NCI-H1105 (cell line): Measurements from ENCODE around the gene STMN1.

ENCODE experiments used
- DNase-seq: peaks from one replicate; lab custom pipeline; 2025; lab: John Stamatoyannopoulos, UW

Gene STMN1

DNA sequence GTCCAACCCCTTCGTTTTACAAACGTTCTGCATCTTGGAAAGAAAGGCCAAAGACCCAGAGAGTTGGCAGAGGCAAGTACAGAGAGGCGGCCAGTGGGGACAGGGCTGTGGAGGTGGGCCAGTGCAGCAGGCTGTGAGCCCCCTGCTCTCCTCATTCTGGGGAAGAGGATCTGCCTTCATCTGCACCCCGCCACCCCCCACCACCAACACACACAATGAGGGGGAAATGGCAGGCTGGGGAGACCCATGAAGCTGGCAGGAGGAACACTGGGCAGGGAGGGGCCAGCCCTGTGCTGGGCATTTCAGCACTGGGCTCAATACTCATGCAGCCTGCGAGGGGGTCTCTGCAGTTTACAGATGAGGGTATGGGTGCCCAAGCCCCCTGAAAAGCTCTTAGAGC lies 14.6 kb downstream of the STMN1 start:
- no peak for DNase-seq

DNA sequence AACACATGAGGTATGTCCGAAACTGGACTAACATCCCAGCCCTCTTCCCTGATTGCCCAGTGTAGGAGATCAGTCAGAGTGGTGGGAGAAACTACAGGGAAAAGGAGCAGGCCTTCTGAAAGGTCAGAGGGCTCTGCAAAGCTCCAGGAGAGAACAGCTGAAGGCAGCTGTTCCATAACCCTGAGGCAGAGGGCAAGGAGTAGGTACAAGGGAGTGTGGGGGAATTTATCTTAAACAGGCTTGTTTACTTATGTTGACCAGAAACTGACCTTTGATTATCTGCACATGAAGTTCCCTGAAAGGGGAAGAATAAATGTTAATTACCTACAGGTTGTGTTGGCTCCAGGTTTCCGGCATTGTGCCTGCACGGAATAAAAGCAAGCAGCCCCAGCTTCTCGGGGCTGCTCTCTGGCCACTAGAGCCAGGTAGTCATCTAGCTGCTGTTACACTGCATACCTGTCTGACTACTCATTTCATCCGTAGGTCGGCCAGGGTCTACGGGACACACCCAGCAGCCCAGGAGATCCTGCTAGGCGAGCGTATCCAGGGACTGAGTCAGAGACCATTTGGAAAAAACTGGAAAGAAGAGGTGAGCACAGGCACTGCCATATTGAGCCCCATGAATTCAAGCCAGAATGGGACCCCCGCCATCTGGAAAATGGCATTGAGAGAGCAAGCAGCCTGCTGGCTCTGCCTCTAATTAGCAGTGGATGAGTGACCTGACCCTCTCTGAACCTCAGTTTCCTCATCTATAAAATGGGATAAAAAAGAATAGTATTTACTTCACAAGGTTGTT lies 15.8 kb downstream of the STMN1 start:
- no peak for DNase-seq

DNA sequence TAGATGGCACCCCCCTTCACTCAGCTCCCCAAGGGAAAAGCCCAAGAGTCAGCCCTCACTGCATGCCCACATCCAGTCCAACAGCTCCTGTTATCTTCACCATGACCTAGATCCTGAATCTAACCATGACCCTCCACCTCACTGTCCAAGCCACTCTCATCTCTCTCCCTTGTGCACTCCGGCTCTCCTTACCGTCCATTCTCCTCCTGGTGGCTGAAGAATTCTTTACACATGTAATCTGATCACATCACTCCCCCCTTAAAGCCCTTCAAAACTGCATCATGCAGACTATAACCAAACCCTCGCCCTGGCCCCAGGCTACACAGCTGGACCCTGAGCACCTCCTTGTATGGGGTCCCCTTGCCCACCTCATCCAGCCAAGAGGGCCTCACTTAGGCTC lies 16.7 kb downstream of the STMN1 start:
- no peak for DNase-seq

DNA sequence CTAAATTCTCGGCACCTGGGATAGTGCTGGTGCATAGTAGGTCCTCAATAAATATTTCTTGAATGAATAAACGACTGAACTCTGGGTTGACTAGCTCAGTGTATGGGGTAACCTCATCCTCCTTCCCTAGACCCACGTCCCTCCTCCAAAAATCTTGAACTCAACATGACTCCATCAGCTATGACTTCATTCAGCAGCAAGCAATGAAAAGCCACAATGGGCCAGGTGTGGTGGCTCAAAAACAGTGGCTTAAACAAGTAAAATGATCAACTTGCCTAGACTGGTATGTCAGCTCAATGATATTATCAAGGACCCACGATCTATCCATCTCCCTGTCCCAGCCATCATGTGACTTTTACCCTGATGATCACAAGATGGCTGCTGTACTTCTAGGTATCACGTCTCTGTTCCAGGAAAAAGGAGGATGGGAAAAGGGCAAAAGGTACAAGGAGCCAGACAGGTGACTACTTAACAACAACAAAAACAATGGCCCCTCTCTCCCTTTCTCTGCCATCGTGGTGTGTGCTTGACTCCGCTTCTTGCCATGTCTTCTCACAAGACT lies 17.7 kb downstream of the STMN1 start:
- no peak for DNase-seq

DNA sequence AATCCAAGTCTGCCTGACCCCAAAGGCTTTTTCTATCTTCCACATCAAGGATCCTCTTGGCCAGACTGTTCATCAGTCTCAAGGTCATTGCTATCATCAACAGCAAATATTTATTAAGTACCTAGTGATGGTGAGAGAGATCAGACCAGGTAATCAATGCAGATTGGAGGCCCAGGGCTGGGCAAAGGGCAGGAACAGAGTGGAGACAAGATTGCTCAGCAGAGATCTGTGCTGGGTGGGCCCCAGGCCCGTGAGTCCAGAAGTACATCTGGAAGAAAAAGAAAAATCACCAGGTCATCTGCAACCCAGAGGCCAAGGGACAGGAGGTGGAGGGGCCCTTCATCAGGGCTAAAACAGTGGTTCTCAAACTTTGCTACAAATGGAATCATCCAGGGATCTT lies 20.6 kb downstream of the STMN1 start:
- no peak for DNase-seq

DNA sequence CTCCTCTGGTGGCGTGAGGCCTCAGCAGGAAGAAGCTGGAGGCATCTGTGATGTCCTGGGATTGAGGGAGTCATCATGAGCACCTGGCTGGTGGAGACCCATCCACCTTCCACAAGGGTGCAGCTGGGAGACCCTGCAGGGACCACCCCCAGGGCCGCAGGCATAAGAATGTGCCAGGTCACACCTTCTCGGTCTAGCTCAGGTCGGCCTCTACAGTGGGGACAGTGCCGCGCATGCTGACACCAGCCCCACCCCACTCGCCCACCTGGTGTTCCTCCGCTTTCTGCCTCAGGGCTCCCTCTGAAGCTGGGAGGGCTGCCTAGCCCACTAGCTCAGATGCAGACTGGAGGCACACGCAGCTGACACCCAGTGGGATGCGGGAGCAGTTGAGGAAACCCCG lies 25.0 kb downstream of the STMN1 start:
- no peak for DNase-seq

DNA sequence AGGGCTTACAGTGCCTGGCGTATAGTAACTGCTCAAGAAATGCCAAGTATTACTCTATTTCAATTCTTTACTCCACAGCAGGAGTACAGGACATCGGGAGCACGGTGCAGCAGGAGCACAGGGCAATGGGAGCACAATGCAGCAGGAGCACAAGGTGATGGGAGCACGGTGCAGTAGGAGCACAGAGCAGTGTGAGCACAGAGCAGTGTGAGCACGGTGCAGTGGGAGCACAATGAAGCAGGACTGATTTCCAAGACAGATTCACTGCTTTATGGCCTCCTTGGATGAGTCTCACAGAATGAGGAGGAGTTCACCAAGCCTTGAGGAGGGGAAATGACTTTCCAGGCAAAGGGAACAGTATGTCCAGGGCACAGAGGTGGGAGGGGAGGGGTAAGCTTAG lies 25.7 kb downstream of the STMN1 start:
- DNase-seq = no peak

DNA sequence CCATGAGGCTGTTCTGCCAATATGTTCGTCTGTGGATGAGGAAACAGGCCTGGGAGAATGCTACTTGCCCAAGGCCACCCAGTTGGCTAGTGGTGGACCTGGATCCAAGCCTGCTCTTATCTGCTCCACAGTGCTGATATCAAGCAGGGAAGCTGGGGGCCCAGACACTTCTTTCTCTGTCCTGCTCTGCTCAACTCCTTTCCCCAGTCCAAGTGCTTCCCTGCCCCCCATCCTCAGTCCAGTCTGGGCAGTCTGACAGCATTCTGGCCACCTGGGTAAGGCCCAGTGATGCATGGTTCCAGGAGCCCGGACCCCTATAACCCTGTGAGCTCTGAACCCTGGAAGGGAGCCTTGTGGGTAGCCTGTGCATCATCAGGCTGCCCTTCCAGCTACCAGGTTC lies 26.5 kb downstream of the STMN1 start:
- no peak for DNase-seq

DNA sequence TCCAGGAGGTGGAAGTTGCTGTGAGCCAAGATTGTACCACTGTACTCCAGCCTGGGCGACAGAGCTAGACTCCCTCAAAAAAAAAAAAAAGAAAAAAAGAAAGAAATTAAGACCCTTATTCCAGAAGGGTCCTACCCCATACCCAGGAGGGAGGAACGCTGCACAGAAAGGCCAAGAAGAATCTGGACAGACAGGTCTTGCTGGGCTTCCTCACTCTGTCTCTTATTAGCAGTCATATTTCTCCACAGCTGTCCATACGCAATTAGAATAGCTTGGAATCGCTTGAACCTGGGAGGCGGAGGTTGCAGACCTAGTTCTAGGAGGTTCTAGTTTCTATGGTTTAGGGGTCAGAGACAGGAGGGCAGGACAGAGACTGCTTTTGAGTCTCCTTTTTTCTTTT lies 27.5 kb downstream of the STMN1 start:
- DNase-seq = no peak

DNA sequence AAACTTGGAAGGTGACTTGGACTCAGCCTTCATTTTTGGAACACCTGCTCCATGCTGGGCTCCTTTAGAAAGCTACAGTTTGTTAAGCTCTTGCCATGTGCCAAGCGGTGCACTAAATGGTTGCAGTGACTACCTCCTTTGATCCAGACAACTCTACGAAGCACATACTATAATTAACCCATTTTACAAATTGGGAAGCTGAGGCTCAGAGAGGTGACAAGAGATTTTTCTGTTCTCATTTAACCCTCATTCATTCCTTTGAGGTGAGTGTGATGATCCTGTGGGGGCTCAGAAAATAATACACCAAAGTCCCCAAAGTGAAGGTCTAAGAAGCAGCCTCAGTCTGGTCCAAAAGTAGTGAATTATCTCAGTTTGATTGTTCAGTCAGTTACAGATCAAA lies 29.1 kb downstream of the STMN1 start:
- no peak for DNase-seq

DNA sequence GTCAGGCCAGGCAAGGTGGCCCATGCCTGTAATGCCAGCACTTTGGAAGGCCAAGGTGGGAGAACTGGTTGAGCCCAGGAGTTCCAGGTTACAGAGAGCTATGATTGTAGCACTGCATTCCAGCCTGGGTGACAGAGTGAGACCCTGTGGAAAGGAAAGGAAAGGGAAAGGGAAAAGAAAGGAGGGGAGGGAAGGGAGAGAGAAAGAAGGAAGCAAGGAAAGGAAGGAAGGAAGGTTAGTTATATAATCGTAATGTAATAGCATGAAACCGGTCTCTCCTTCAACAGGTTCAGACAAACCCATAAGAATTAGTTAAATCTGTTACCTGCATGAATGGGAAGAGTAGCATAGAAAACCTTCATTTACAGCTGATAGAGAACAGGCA lies 29.5 kb downstream of the STMN1 start:
- DNase-seq = no peak

DNA sequence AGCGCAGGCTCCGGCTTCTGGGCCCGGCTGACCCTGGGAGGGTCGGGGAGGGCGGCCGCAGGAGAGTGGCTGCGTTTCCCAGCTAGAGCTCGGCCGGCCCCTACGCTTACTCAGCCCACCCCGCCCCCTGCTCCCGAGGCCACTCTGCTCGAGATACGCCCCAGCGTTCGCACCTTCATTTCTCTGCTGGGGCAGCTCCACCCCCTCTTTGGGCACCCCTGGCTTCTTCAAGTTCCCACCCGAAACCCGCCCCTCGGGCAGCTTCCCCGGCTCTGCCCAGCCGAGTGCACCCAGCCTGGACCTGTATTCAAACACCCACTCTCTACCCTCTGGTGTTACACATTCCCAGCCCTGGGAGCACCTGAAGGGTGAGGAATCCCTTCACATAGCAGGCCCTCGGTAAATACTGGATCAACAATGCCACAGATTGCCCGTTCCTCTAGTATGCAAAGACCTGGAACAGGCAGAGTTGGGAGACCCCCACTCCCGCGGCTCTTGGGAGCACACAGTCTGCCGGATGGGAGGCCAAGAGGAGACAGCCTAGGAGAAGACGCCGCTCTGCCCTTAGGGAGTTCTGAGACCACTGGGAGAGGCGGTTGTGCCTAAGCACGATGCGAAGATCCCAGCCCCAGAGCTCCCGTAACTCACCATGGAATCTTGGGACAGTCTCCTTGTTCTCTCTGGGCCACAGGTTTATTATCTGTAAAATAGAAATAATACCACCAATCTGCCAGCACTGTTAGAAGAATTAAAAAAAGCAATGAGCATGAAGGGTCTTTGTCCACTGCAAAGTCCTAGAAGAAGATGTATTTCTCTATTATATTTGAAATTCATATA lies 30.1 kb downstream of the STMN1 start:
- DNase-seq = no peak

DNA sequence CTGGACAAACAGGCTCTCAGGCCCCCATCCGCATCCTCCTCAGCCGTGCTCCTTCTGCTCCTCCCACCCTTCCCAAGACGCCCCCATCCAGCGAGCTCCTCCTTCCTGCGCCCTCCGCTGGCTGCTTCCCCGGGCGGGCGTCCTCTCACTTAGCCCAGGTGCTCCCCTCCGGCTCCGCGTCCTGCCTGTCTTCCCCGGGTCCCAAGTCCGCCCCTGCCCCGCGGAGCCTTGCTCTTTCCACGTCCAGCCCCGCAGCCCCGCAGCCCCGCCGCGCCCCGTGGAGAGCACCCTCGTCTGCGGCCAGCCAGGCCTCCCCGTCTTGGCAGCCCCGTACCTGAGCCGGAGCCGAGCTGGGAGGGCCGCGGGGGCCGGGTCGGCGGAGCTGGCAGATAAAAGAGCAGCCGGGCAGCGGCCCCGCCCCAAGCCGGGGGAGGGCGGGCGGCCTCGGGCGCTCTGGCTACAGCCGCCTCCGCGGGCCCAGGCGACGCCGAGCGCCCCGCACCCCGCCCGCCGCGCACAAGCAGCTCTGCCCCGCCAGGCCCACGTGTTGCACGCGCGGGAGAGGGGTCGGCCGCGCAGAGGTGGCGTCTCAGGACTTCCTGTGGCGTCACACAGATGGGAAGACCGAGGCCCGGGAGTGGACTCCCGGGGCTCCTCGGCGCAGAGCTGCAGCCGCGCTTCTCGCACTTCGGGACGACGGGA lies 30.9 kb downstream of the STMN1 start, which contains the start of gene PAQR7:
Gene PAQR7, minus strand, starts transcription at position 555 of the 702 bp plus-strand sequence. CDS start 11,869 bp downstream, outside the sequence.
- peak; percentile 69 for DNase-seq

DNA sequence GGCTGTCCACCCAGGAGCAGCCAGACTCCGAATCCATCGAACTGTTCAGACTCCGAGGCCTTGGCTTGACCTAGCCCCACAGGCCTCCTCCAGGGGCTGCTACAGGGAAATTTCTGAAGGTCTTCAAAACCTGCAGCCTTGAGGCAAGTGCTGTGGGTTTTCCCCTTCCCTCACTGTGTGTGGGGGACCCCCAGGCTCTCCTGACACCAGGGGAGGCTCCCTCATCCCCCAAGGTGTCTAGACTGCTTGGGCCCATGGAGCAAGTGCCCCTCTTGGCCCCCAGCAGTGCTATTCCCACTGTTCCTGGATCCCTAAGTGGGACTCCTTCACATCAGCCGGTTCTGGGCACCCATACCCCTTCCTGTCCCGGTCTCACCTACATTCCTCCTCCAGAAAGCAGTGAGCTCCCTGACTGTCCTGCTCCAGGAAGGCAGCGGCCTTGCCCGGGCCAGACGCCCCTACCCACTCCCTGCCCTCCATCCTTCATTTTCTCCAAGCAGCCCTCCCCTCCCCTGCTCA lies 31.5 kb downstream of the STMN1 start:
- no peak for DNase-seq

DNA sequence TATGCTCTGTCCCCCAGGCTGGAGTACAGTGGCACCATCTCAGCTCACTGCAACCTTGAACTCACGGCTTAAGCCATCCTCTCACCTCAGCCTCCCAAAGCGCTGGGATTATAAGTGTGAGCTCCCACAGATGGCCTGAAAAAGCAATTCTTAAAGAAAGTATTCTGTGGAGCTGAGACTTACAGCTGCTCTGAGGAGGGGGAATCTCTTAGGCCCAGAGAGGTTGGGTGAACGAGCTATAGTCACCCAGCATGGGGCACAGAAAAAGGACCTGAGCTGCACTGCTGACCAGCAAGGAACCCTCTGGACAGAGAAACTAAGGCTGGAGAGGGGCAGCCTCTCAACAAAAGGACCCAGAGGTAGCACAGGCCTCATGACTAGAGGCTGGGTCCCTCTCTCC lies 32.0 kb downstream of the STMN1 start:
- DNase-seq = no peak

DNA sequence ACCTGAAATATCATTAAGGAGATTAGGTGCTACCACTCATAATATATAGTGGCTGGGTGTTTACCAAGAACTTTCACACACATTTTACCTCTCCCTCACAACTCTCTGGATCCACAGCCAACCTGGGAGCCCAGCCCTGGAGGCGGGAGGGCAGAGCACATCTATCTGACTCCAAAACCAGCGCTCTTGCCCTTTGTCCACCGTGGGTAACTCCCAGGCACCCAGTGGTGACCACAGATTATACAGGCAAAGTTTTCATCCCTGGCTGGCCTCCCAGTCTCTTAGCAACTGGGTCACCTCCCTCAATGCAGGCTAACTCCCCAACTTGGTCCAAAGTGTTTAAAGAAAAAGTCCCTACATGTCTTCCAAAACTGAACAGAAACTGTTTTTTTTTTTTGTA lies 33.1 kb downstream of the STMN1 start:
- DNase-seq = no peak

DNA sequence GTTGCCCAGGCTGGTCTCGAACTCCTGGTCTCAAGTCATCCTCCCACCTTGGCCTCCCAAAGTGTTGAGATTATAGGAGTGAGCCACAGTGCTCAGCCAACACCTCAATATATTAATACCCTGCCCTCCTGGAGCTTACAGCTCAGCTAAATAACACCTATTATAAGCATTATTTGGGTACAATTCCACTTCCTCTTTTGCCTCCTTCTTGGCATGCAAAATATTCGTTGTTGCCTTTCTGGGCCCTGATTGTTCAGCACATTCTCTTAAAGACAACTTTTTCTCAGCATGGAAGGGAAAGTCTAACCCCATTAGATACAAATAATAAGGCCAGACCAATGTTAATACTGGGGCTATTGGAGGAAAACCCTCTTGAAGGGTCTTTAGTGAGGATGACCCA lies 33.5 kb downstream of the STMN1 start:
- no peak for DNase-seq

DNA sequence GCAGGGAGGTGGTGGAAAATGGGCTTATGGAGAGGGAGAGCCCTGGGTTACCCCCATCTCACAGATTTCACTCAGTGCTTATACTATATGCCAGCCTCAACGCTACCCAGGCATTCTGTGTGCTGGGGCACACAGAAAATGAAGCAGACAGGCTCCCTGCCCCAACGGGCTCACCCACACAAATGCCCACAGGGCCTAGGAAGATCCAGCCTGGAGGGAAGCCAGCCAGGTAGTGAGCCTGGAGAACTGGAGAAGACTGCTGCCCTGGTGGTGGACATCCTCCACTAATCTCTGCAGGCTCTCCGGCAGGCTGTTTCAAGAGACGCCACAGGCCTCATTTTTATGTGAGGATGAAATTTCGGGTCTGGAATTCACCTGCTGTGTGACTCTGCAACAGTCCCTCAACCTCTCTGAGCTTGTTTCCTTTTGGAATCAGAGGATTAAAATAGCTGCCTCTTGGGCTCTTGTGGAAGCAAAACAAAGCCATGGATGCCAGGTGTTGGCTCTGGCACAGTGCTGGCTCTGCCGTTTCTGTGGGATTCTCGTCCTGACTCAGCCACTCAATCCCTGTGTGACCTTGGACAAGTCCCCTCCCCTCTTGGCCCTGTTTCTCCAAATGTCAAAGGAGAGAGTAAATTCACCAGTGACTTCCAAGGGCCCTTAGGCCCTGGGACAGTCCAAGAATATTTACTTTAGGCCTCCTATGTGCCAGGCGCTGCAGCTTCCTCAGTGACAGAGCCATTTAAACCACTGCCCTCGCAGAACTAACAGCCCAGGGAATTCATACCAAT lies 34.3 kb downstream of the STMN1 start:
- no peak for DNase-seq

DNA sequence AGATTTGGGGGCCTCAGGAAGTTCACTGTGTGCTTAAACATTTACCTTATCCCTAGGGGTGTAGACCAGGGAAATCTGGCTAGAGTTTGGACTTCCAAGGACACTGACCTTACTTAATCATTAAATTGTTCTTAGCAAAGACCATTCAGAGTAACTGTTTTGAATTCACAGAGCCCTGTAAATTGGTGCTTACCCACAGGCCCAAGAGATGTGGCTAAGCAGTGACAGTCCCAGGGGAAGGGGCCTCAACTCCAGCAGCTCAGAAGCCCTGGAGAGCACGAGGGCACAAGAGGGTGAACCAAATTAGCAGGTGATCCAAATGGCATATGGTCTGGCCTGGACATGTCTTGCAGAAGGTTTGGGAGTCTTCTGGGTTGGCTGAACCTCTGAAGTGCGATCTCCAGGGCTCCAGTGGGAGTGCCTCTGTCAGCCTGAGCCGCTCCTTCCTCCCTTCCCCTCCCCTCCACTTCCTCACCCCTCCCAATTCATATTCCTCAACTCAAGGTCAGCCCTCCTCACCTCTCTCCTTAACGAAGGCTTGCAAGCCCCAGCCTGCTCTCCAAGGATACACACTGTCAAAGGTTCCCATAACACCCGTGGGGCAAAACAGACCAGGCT lies 35.0 kb downstream of the STMN1 start:
- no peak for DNase-seq

DNA sequence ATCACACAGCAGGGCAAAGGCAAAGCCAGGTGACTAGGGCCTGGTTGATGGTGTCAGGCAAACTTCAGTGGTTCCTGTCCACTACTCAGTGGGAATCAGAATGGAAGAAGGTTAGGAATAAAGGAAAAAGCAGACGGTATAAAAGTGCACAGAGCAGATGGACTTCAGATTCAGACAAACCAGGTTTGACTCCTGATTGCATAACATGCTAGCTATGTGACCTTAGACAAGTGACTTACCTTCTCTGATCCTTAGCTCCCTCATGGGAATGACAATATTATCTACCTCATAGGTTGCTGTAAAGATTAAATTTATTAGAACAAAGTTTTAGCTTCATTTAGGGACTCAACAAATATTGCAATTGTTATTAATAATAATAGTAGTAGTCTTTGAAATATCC lies 35.6 kb downstream of the STMN1 start:
- DNase-seq = no peak
